GM13977 (cell line): ENCODE data around the gene OR7D2.

Source experiments
- DNase-seq: peaks from one replicate; pipeline ENCODE4 v3.0.0; 2012; ENCODE audit warnings: low spot score
- in situ Hi-C: fragments of 300-500 bp; cut with MboI; formaldehyde crosslinking; loops from one replicate; pipeline ENCODE4 v1.12.0; 2022; ENCODE audit warnings: low sequenced_read_pairs, low pct_unique_long_range_greater_than_20kb, mixed read lengths, inconsistent platforms; ENCODE audit not compliant: unreplicated experiment
- TF ChIP-seq, protein P1 (sequence below): IDR thresholded peaks from 2 replicates; pipeline ENCODE4 v1.5.1; 2012; ENCODE audit warnings: mild to moderate bottlenecking, control low read depth; ENCODE audit not compliant: insufficient read depth; ENCODE audit errors: extremely low read depth, missing control alignments

The OR7D2 gene

DNA sequence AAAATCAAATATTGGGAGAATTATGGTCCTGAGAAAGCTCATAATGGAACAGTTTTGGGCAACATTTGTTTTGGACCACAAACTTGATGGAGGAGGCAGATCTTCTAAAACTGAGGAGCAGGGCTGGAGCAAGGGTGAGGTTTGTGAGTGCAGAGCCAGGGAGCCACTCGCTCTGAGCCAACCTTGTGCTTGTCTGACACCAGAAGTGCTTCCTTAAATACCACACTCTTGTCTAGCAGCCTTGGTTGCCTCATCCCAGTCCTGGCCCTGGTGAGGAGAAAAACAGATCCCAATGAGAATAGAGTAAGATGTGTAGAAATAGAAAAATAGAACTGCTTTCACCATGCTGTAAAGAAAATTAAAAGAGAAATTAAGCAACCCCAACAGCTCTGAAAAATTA lies 31.9 kb upstream of the OR7D2 start:
- TF ChIP-seq, protein P1, sequence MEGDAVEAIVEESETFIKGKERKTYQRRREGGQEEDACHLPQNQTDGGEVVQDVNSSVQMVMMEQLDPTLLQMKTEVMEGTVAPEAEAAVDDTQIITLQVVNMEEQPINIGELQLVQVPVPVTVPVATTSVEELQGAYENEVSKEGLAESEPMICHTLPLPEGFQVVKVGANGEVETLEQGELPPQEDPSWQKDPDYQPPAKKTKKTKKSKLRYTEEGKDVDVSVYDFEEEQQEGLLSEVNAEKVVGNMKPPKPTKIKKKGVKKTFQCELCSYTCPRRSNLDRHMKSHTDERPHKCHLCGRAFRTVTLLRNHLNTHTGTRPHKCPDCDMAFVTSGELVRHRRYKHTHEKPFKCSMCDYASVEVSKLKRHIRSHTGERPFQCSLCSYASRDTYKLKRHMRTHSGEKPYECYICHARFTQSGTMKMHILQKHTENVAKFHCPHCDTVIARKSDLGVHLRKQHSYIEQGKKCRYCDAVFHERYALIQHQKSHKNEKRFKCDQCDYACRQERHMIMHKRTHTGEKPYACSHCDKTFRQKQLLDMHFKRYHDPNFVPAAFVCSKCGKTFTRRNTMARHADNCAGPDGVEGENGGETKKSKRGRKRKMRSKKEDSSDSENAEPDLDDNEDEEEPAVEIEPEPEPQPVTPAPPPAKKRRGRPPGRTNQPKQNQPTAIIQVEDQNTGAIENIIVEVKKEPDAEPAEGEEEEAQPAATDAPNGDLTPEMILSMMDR: no peak
- no peak for DNase-seq
- in situ Hi-C loops: loop anchor here (25.0 kb wide), 2 partner anchors 465 to 640 kb away; partner anchors contain the start of gene ZNF561

DNA sequence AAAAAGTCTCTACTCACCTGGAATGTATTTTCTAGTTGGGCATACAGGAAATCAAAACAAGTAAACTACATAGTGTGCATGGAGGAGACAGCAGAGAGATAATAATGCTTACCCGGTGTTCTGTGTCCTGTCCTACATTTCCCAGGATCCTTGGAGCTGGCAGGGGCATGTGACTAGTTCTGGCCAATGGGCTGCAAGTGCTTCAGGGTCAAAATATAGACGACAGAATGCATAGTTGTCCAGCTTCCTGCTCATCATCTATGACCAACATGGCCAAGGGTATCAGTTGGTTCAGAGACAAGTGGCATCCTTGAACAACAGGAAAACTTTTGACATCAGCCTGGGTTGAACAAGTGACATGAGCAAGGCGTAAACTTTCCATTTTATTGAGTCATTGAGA lies 30.1 kb upstream of the OR7D2 start:
- DNase-seq: no peak
- TF ChIP-seq, protein P1: no peak
- in situ Hi-C loops: loop anchor here (25.0 kb wide), 2 partner anchors 464 to 639 kb away; partner anchors contain the start of gene ZNF561

DNA sequence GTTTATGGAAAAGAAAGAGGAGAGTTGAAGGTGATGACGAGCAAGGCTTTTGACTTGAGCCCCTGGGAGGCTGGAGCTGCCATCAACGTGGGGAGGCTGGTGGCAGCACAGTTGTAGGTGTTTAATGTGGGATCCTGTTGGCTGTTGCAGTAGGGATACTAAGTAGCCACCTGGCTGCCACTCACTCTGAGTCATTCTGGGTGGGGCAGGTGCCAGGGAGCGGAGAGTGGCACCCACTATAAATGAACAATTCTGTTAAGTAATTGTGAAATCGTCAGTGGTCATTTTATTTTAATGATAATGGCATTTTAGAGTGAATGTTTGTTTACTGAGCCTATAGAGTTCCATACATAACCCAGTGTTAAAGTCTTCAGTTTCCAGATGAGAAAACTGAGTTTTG lies 28.8 kb upstream of the OR7D2 start:
- in situ Hi-C loops: loop anchor here (25.0 kb wide), 2 partner anchors 462 to 637 kb away; partner anchors contain the start of gene ZNF561
- DNase-seq: no peak
- TF ChIP-seq, protein P1: no peak

DNA sequence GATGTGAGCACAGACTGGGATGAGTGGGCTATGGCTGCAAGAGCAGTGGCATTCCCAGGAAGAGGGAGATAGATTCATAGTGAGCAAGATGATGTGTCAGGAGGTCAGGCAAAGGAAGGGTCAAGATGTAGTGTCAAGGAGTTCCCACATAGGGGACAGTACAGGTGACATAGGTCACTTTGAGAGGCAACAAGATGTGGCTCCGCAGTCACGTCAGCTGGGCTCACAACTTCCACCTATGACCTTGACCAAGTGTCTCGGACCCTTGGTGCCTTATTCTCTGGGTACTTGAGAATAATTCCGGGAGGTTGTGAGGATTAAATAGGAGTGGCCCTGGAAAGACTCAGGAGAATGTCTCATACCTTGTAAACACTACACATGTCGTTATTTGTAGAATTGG lies 28.1 kb upstream of the OR7D2 start:
- in situ Hi-C loops: no loop called here
- TF ChIP-seq, protein P1: no peak
- no peak for DNase-seq

DNA sequence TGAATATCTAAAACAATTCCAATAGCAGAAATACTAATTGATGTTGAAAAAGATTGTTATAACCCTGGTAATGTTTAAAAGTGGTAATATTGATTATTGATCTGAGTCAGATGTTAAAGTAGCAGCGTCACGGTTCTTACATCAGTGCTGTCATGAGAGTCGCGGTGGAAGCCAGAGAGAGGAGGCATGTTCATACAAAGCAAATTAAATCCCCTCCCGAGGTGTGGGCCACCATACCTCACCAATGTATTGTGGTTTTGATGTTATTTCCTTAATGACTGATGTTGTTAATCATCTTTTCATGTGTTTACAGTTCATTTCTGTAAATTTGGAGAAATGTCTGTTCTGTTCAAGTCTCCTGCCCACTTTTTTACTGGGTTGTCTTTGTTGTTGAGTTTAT lies 27.4 kb upstream of the OR7D2 start:
- in situ Hi-C loops: no loop called here
- TF ChIP-seq, protein P1: no peak
- no peak for DNase-seq

DNA sequence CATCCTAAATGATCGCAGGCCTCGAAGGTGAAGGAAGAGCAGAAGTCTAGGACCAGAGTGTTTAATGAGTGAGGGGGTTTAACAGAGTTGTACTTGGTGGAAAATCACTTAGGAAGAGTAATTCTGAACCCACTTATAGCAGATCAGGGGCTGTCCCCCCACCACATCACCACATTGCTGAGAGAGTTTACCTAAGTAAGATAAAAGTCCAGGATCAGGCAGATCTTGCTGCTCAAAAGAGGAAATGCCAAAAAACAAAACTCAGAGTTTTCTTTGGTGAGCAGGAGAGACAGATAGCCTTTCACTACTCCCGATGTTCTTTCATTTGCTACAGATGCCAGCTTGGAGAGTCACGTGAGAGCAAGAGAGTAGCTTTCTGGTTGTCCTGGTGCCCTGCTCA lies 23.2 kb upstream of the OR7D2 start:
- TF ChIP-seq, protein P1: no peak
- no peak for DNase-seq
- in situ Hi-C loops: no loop called here

DNA sequence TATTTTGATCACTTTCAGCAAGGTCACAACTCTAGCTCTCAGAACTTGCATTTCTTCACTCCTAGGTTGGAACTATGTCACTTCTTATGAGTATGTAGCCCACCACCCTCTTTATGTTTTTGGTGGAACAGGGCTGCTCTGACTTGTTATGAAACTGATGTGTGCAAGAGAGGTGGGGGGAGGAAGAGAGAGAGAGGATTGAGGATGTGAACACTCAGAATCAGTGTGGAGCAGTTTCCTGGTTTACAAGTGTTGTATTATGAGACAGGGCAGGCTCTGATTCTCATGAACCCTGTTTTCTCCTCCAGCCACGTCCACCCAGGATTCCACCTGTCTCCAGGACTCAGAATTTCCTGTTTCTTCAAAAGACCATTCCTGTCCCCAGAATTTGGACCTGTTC lies 22.5 kb upstream of the OR7D2 start:
- in situ Hi-C loops: no loop called here
- no peak for DNase-seq

More for the DNA sequence above, 22.5 kb upstream of the OR7D2 start:
- TF ChIP-seq, protein P1: no peak
